ENCODE data around the gene DIAPH2.
"Not testable (repeated sequence)": the region's sequence is repeated elsewhere in the genome, so short reads cannot be mapped to it uniquely, and the experiment has no call there.

Gene DIAPH2

DNA sequence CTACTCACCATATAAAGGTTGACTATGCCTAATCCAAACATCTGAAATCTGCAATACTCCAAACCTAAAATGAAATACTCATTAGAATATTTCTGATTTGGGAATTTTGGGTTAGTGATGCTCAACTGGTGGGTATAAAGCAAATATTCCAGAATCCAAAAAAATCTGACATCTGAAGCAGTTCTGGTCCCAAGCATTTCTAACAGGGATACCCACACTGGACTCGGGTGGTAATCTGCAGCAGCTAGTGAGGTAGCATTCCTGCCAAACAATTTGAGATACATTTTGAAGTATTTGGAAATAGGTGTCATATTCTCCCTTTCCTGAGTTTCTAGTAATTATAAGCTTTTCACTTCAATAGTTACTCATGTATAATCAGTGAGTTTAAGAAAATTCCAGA, 149.5 kb downstream of the DIAPH2 start:
- DNase-seq, result no peak

DNA sequence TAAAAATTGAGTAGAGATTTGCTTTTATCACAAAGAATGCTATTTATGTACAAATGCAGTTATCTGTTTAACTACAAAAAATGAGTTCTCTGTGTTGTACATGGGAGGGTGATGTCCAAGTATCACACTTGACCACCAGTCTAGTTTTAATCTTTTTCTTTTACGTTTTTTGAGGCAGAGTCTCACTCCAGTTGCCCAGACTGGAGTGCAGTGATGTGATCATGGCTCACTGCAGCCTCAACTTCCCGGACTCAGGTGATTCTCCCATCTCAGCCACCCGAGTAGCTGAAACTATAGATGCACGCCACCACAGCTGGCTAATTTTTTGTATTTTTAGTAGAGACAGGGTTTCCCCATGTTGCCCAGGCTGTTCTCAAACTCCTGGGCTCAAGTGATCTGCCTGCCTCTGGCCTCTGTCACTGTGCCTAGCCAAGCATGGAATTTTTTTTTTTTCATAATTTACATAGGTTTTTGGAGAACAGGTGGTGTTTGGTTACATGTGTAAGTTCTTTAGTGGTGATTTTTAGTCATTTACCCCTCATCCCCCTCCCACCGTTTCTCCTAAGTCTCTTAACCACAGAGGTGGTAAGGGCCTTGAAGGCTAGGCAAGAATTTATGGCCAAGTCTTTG, 151.1 kb downstream of the DIAPH2 start:
- DNase-seq, result no peak

DNA sequence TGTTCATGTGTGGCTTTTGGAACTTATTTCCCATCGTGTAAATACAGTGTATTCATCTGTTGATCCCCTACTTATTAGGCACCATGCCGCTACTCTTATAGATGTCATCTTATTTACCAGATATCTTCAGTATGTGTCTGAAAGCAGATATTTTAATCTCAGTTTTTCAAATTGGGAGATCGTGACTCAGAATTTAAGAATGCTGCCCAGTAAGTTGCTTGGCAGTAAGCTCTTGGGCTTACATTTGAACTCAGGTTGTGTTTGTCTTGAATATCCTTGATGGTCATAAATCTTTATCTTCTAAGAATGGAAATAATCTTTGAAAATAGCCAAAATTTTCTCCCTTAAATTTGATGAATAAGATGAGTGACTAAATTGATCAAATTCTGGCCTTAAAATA, 153.2 kb downstream of the DIAPH2 start:
- DNase-seq, result no peak

DNA sequence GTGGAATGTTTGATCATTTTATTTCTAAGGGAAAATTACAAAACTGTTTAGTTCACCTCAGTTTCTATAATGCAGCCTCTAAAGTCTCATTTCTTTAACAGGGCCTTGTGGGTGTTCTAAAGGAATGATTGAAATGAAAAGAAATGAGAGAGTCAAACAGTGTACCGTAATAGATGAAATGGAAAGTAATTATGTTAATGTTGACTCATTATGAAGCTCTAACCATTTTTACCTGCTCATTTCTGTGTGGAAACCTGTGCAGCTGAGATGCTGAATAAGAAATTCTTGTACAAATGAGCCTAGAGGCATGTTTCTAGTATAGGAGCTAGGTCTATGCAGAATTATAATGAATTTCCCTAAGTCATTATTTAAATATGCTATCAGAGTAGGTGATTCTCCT, 153.9 kb downstream of the DIAPH2 start:
- no peak for DNase-seq

DNA sequence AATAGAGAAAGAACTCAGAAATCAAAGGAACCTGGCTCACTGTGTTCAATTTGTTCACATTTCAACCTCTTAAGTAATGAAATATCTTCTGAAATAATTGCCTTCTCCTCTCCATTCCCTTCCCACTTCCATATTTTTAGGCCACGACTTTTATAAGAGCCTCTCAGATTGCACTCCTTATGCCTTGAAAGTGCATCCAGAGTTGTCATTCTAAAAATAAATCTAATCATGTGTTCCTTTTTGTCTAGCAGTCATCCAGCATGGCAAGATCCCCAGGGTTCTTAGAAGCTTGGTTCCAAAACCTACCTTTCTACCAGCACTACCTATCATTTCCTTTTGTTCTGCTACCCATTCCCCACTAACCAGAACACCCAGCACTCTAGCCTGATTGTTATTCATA, 156.7 kb downstream of the DIAPH2 start:
- DNase-seq, result no peak

DNA sequence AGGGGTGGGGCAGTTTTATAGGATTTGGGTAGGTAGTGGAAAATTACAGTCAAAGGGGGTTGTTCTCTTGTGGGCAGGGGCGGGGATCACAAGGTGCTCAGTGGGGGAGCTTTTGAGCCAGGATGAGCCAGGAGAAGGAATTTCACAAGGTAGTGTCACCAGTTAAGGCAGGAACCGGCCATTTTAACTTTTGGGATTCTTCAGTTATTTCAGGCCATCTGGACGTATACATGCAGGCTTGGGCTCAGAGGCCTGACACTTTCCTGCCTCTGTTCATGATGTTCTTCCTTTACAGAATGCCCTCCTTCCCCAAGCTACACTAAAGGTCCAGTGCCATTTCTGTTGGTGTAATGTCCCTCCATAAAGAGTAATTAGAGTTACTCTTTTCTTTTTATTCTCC, 157.2 kb downstream of the DIAPH2 start:
- not testable (repeated sequence) for DNase-seq

DNA sequence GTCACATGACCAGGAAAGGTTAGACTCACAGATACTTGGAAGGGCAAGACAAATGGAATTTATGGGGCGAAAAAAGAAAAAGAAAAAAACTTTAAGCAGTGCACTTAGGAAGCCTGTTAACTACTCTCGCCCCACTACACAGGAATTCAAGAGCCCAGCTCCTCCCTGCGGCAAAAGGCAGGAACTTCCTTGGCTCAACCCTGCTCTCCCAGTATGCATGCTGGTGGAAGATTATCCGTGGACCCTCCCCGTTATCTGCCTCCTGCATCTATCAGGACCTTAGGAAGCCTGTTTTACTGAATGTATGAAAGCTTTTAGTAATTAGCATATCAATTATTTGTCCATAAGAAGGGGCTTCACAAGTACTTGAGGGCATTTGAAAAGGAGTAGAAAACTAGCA, 158.9 kb downstream of the DIAPH2 start:
- no peak for DNase-seq

DNA sequence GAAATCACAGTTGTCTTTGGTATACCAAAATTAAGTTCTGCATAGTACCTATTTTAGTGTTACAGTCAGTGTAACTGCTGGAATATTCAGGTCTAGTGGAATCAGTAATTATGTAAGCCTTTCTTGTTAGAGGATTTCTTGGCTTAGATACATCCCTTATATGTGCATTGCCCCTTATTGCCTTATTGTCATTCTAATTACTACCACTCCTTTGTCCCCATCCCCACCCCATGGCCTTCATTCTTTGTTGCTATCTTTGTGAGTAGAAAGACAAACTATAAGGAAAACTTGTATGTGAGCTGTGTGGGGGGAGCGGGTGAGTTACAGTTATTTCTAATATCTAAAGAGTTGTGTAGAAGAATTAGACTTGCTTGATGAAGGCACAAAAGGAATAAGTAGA, 162.2 kb downstream of the DIAPH2 start:
- DNase-seq, result no peak

DNA sequence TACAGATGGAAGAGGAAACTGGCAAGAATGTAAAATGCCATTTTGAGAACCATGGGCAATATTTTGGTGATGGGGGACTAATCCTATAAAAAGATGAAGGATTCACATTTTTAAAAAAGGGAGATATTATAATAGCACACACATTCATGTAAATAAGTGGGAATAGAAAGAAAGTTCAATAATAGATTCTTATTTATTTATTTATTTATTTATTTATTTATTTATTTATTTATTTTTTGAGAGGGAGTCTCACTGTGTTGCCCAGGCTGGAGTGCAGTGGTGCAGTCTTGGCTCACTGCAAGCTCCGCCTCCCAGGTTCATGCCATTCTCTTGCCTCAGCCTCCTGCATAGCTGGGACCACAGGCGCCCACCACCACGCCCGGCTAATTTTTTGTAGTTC, 174.8 kb downstream of the DIAPH2 start:
- not testable (repeated sequence) for DNase-seq

DNA sequence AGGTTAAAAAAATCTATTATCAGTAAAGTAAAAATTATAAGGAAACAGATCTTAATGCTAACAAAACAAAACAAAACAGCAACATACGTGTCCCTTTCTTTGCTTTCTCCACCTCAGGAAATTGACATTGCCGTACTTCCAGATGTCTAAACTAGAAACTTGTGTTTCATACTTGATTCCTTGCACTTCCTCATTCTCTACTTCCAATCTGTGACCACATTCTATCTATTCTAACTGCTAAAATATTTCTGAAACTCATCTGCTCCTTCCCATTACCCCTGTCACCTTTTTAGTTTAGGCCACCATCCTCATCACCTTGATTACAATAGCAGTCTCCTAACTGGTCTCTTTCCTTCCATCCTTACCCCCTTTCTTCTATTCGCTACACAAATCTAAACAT, 176.6 kb downstream of the DIAPH2 start:
- no peak for DNase-seq

DNA sequence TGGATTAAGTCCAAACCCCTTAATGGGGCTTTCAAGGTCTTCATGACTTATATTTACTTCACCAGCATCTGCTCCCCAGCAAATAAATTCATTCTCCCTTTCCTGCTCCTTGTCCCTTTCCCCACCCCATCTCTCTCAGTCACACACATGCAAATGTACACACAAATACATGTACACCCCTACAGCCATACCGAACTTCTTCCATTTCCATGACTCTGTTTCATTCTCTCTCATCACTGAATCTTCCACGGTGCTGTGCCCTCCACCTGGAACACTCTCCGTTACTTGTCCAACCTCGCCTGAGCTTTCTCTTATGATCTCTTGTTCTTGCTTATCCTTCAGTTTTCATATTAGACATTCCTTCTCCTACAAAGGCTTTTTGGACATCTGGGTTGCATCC, 177.0 kb downstream of the DIAPH2 start:
- DNase-seq, result no peak

DNA sequence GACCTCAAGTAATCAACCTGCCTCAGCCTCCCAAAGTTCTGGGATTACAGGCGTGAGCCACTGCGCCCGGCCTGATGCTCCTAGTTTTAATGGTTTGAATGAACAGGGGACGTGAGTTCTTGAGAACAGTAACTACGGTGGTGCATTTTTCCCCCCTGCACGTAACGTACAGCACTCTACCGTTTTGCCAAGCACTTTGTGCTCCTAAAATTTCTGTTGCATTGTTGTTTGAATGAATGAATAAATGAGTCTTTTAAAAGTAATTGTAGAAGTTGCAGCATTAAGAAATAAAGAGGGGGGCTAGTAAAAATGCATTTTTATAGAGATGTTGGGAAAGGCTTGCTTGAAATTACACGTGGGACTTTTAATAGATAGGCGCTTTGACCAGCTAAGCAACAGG, 199.0 kb downstream of the DIAPH2 start, which contains the start of gene RPA4:
RPA4 (plus strand) TSS at position 301 of the 400 bp plus-strand sequence. CDS start 403 bp downstream, outside the sequence.
- DNase-seq, result no peak

DNA sequence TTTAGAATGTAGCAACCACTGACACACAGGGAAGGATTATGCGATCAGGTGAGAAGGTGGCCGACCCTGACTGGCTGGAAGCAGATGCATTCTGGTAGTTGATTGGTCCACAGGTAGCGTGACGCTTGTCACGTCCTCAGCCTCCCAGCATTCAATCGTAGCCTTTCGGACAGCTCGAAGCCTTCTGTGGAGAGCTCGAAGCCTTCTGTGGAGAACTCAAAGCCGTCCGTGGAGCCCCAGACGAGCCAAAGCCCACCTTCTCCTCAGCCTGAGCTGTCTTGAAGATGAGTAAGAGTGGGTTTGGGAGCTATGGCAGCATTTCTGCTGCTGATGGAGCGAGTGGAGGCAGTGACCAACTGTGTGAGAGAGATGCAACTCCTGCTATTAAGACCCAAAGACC, 199.4 kb downstream of the DIAPH2 start:
- DNase-seq, result no peak

DNA sequence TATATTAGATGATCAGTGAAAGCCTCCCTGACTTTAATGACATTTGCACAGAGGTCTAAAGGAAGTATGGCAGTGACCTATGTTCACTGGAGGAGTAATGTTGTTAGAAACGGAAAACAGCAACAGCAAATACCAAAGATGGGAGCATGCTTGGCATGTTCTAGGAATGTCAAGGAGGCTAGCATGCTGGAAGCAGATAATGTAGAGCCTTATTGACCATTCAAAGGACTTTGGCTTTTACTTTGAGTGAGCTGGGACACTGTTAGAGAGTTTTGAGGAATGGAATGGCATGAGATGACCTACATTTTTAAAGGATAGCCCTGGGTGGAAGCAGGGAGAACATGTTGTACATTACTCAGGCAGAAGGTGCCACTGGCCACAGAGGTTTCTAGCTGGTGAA, 205.1 kb downstream of the DIAPH2 start:
- DNase-seq, result no peak

DNA sequence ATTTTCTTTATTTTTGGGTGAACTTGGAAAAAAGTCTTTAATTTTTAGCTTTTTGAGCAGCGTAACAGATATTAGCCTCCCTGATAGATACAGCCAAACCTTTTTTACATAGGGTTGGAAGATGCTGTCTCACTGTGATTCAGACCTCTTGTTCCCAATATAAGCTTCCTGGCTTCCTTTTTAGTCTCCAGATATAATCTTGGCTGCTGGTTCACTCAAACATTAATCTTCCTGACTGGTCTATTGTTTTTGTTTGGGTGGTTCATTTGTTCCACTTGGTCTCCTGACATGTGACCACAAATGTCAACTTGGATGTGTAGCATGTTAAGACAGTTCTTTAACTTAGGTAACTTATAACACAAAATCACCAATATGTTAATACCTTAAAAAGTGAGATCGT, 222.1 kb downstream of the DIAPH2 start:
- DNase-seq, result no peak

DNA sequence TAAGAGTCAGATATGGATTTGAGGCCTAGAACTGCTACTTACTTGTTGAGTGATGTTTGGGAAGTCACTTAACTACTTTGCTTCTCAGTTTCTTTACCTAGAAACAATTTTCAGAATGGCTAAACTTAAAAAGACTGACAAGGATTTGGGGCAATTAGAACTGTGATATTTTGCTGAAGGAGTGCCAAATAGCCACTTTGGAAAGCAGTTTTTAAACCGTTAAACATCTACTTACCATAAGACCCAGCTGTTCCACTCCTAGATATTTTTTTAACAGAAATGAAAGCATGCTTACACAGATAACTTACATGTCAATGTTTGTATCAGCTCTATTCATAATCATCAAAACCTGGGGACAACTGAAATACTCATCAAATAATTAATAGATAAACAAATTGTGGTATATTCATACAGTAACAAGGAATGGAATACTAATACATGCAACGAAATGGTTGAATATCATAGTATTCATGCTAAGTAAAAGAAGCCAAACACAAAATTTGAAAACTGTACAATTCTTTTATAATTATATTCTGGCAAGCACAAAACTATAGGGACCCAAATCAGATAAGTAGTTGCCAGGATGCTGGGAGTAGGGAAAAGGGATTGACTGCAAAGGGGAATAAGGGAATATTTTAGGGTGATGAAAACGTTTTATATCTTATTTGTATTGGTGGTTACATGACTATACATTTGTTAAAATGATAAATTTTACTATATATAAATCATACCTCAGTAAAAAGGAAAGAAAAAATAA, 223.1 kb downstream of the DIAPH2 start:
- DNase-seq, result no peak

DNA sequence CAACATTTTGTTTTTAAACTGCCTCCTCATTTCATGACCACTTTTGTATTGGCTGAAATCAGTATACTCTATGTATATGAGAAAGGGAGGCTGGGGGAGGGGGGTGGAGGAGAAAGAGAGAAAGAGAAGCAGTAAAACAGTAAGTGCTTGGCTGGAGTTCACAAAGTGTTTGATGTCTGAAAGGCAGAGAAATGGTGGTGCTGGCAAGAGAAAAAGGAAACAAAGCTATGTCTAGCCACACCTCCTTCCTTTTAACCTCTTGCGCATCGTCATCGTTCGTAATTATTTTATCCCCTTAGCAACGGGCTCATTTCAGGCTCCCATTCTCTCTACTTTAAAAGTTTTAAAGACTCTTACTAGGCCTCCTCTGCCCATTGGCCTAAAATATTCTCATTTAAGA, 224.6 kb downstream of the DIAPH2 start:
- no peak for DNase-seq

DNA sequence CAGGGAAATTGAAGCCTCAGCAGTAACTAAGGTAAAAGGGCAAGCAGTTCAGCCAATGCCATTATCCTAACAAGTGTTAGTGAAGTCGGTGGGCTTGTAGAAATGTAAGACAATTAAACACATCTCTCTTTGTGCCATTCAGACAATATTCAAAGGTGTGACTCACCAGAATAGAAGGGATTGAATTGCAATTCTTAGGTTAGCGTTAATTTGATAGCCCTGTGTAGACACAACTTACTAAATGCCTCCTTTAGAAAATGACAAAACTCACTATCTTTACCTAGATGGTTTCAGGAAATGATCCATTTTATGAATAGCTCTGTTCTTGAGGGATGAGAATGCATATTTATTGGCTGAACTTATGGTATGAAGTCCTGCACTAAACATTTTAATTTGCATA, 234.2 kb downstream of the DIAPH2 start:
- no peak for DNase-seq

DNA sequence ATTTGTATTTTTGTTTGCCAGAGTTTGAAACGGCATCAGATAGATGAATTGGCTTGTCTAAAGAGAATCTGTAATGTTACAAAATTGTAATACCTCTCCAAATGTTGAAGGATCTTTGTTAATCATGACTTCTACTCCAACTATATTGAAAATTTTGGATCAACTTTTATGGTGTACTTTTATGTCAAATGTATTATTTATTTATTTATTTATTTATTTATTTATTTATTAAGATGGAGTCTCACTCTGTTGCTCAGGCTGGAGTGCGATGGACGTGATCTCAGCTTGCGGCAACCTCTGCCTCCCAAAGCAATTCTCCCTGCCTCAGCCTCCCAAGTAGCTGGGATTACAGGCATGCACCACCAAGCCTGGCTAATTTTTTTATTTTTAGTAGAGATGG, 235.0 kb downstream of the DIAPH2 start:
- no peak for DNase-seq

DNA sequence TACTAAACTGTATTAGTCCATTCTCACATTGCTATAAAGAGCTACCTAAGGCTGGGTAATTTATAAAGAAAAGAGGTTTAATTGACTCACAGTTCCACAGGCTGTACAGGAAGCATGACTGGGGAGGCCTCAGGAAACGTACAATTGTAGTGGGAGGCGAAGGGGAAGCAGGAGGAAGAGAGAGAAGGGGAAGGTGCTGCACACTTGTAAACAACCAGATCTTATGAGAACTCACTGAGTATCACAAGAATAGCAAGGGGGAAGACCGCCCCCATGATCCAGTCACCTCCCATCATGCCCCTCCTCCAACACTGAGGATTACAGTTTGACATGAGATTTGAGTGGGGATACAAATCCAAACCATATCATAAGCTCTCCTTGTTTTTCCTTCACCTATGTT, 239.9 kb downstream of the DIAPH2 start:
- no peak for DNase-seq

DNA sequence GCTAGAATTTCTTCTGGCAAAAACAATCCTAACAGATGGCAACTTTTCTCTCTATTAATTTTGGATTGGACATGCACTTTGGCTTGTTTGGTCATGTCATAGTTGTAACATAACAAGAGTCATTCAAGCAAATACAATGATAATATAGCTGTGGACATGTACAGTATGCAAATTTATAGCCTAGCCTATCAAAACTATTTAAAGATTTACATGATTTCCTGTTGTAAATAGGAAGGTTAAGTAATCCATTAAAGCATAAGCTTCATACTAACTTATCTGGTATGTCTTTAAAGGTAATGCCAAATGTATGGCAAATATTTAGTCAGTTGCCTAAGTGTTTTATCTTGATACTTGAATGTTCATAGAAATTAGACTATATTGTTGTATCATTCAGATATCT, 244.4 kb downstream of the DIAPH2 start:
- no peak for DNase-seq

DNA sequence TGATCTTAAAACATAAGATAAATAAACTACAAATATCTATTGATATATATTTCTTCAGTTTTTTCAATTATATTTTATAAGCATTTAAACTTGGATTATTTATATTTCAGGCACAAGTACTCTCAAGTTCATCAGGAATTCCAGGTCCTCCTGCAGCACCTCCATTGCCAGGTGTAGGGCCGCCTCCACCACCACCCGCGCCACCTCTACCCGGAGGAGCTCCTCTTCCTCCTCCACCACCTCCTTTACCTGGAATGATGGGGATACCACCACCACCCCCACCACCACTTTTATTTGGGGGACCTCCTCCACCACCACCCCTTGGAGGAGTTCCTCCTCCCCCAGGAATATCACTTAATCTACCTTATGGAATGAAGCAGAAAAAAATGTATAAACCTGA, 273.1 kb downstream of the DIAPH2 start:
- no peak for DNase-seq

DNA sequence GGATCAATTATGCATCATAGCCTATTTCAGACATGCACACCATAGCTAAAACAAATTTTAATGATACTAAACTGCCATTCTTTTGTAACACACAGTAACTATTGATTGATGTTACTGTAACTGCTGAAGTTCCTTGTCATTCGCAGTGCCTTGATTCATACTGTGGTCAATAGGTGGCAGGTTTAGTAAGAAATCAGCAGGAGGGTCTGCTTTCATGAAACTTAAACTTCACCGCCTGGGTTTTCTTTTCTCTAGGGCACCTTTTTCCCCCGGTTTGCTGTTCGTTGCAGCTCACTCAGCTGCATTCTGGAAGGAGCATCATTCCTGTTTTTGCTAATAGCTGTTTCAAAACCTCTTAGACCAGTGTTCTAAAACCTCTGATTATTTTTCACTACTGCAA, 287.2 kb downstream of the DIAPH2 start:
- no peak for DNase-seq

DNA sequence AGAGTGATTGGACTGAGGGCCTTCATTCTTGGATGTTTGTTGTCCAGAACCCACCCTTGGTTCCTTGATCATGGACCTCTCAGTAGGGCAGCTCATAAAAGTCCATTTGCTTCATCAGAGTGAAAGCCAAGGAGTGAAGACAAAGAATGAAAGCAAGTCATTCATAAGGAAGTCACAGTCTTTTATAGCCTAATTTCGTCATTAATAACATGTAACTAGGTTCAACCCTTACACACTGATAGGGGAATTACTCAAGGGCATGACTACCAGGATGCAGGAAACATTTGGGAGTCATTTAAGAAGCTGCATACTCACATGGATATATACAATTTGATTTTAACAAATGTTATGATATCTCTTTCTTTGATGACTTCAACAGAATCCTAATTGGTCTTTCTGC, 294.3 kb downstream of the DIAPH2 start:
- DNase-seq, result no peak

DNA sequence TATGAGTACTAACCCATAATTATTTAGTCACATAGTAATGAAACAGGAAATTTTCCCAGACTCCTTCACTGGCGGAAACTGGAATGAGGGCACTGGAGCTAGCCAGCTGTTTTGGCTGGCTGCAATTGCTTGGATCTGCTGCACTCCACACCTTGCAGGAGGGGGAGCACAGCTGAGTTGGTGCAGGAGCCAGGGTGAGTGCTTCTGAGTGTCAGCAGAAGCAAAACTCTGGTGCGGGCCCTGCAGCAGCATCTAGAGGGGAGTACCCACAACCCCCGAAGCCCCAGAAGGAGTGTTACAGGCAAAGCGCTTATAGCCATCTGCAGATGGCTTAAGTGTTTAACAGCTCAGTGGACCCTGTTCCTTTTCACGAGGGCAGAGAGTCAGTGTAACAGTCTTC, 295.1 kb downstream of the DIAPH2 start:
- DNase-seq, result no peak

All from activated effector memory CD4-positive, alpha-beta T cell treated with Interleukin-2 at 50 U/mL for 16 hours (primary cell).